CD14-positive monocyte (primary cell): Measurements from ENCODE around the gene CDH4. TPM values are rescaled to one million over a fixed set of nuclear protein-coding genes. Genes with fewer than 3 reads are reported as not detected.

Experiments
- DNase-seq, 3 donors: peaks; one replicate each; pipeline ENCODE4 v3.0.0-alpha.2; 2011 to 2022
- H2AFZ ChIP-seq: 2 replicates; pipeline ENCODE4 v1.6.0; 2012; ENCODE audit warnings: mild to moderate bottlenecking, low read depth, low read length, inconsistent platforms; ENCODE audit not compliant: insufficient read depth, poor library complexity, severe bottlenecking
- H3K27ac ChIP-seq, 2 donors: 1 replicate in 1 of 2; 2 replicates in 1 of 2; pipeline ENCODE4 v1.5.1; 2012 to 2013; ENCODE audit warnings: low read length in 2 of 2, control low read depth in 1 of 2, inconsistent platforms in 1 of 2, low read depth in 1 of 2, mild to moderate bottlenecking in 1 of 2
- H3K27me3 ChIP-seq, 2 donors: one replicate each; pipeline versions ENCODE4 v1.6.0 to v1.6.1; 2011 to 2013; ENCODE audit warnings: low read length in 2 of 2; ENCODE audit not compliant: control insufficient read depth in 2 of 2, insufficient read depth in 2 of 2
- H3K36me3 ChIP-seq, 2 donors: replicated peaks in 1 of 2; 1 replicate in 1 of 2; 2 replicates in 1 of 2; pipeline versions ENCODE4 v1.5.1 to v1.6.1; 2012 to 2013; ENCODE audit warnings: low read length in 2 of 2, control low read depth in 1 of 2, inconsistent platforms in 1 of 2, mild to moderate bottlenecking in 1 of 2; ENCODE audit not compliant: insufficient read depth in 2 of 2, control insufficient read depth in 1 of 2
- H3K4me1 ChIP-seq, 2 donors: 1 replicate in 1 of 2; 2 replicates in 1 of 2; pipeline versions ENCODE4 v1.5.1 to v1.6.1; 2012 to 2013; ENCODE audit warnings: low read length in 2 of 2, control low read depth in 1 of 2, inconsistent platforms in 1 of 2, mild to moderate bottlenecking in 1 of 2, moderate library complexity in 1 of 2; ENCODE audit not compliant: insufficient read depth in 2 of 2, control insufficient read depth in 1 of 2
- H3K4me2 ChIP-seq: replicated peaks from 2 replicates; pipeline ENCODE3; 2012; ENCODE audit warnings: low read length, moderate library complexity, mild to moderate bottlenecking; ENCODE audit not compliant: poor library complexity, severe bottlenecking; ENCODE audit errors: extremely low read depth
- H3K4me3 ChIP-seq, 3 experiments: fragments of 200-600 bp in 1 of 3; sonication (generic) in 1 of 3; replicated peaks in 1 of 3; 1 replicate in 2 of 3; 2 replicates in 1 of 3; pipeline ENCODE4 v1.5.1; 2011 to 2013; ENCODE audit warnings: low read length in 3 of 3, mild to moderate bottlenecking in 3 of 3, control low read depth in 2 of 3, low read depth in 2 of 3, inconsistent platforms in 1 of 3, moderate library complexity in 1 of 3
- H3K79me2 ChIP-seq: 2 replicates; pipeline ENCODE4 v1.6.0; 2012; ENCODE audit warnings: mild to moderate bottlenecking, control low read depth, inconsistent platforms, low read length, moderate library complexity; ENCODE audit not compliant: insufficient read depth
- H3K9ac ChIP-seq: 2 replicates; pipeline ENCODE4 v1.6.0; 2017; ENCODE audit warnings: low read length, mild to moderate bottlenecking; ENCODE audit not compliant: insufficient read depth, poor library complexity, severe bottlenecking
- H3K9me3 ChIP-seq, 2 donors: replicated peaks in 1 of 2; 1 replicate in 1 of 2; 2 replicates in 1 of 2; pipeline versions ENCODE4 v1.5.1 to v1.6.1; 2012 to 2013; ENCODE audit warnings: low read length in 2 of 2, control low read depth in 1 of 2; ENCODE audit not compliant: control insufficient read depth in 1 of 2, insufficient read depth in 1 of 2
- H4K20me1 ChIP-seq: 2 replicates; pipeline ENCODE4 v1.6.0; 2012; ENCODE audit warnings: mild to moderate bottlenecking, low read length, control low read depth, moderate library complexity; ENCODE audit not compliant: insufficient read depth
- H3K27ac Mint-ChIP-seq, 7 donors: one replicate each; pipeline ENCODE4 v1.8.0; 2020; ENCODE audit warnings: mild to moderate bottlenecking in 7 of 7, mixed read lengths in 7 of 7, moderate library complexity in 6 of 7, inconsistent platforms in 2 of 7
- H3K27me3 Mint-ChIP-seq, 3 donors: one replicate each; pipeline ENCODE4 v1.8.0; 2021 to 2022; ENCODE audit warnings: low read depth in 3 of 3, mild to moderate bottlenecking in 3 of 3, mixed read lengths in 3 of 3, moderate library complexity in 3 of 3, inconsistent platforms in 1 of 3
- H3K36me3 Mint-ChIP-seq, 2 donors: one replicate each; pipeline ENCODE4 v1.8.0; 2020; ENCODE audit warnings: mixed read lengths in 2 of 2, inconsistent platforms in 1 of 2, mild to moderate bottlenecking in 1 of 2
- H3K4me1 Mint-ChIP-seq: one replicate; pipeline ENCODE4 v1.8.0; 2020; ENCODE audit warnings: mild to moderate bottlenecking, mixed read lengths
- H3K4me3 Mint-ChIP-seq, 2 donors: one replicate each; pipeline ENCODE4 v1.8.0; 2020; ENCODE audit warnings: mild to moderate bottlenecking in 2 of 2, mixed read lengths in 2 of 2, moderate library complexity in 1 of 2
- H3K9me3 Mint-ChIP-seq, 7 donors: one replicate each; pipeline ENCODE4 v1.8.0; 2020 to 2022; ENCODE audit warnings: mixed read lengths in 7 of 7, mild to moderate bottlenecking in 6 of 7, moderate library complexity in 6 of 7, inconsistent platforms in 2 of 7
- CTCF ChIP-seq: fragments of 200-600 bp; IDR thresholded peaks from one replicate; pipeline ENCODE4 v1.8.0; 2022; ENCODE audit warnings: antibody characterized with exemption, mild to moderate bottlenecking
- WGBS: methylation state at CpG from one replicate; pipeline ENCODE4 v1.1.5; 2013; ENCODE audit warnings: missing lambda C conversion rate; ENCODE audit not compliant: insufficient coverage; 5-methylcytosine and 5-hydroxymethylcytosine counted together
- intact Hi-C, 2 donors: fragments of 100-400 bp; cut with micrococcal nuclease; formaldehyde crosslinking; loops; one replicate each; pipeline versions ENCODE4 v1.15.0 to v1.15.1; 2023
- polyA plus RNA-seq, 3 donors: library from polyadenylated mRNA; depleted of rRNA in 1 of 3; unstranded in 2 of 3; stranded (reverse) in 1 of 3; fragments of 300-500 nt in 2 of 3; fragments of >200 nt in 1 of 3; fragmentation: Illumina TruSeq in 2 of 3; gene quantifications; 1 replicate in 2 of 3; 2 replicates in 1 of 3; pipeline ENCODE4 v1.2.3, GENCODE V29; 2012 to 2021

CDH4 gene
- polyA plus RNA-seq, 3 donors: not detected

GRCh38 chr20:61772828-61773631 is 521.0 kb downstream of the CDH4 start:
- intact Hi-C loops: loop anchor here in 1 of 2 donors (2.0 kb wide), 1 partner anchor 114 kb away; no protein-coding TSS in a partner anchor
- H2AFZ ChIP-seq: no peak overlapping the region
- H3K79me2 ChIP-seq: no peaks in the 10 kb centered on the region
- Mint-ChIP-seq H3K36me3 (no peaks in the 10 kb centered on the region), H3K9me3 (peaks cover 0 to 58% (median 34%) of the 10 kb centered on the region in 7 donors), H3K27ac (no peak overlapping the region), H3K4me3 (no peak overlapping the region), H3K4me1 (no peaks in the 10 kb centered on the region), H3K27me3 (peaks cover 0 to 2% (median 1%) of the 10 kb centered on the region in 3 donors)
- peaks cover 12 to 84% of the 10 kb centered on the region in 2 donors for H3K9me3 ChIP-seq
- H3K9ac ChIP-seq: no peak overlapping the region
- H3K4me2 ChIP-seq: no peak overlapping the region
- H3K4me3 ChIP-seq: no peak overlapping the region
- DNase-seq: no peak
- TF ChIP-seq CTCF: no peak
- H4K20me1 ChIP-seq: no peaks in the 10 kb centered on the region
- no peak overlapping the region for H3K27ac ChIP-seq
- no peaks in the 10 kb centered on the region for H3K4me1 ChIP-seq
- WGBS: 86% methylated on average over 46 of the region's 53 CpGs
- H3K27me3 ChIP-seq: no peaks in the 10 kb centered on the region
- H3K36me3 ChIP-seq: no peaks in the 10 kb centered on the region

GRCh38 chr20:61773926-61774587 is 522.0 kb downstream of the CDH4 start:
- no peak overlapping the region for H2AFZ ChIP-seq
- H4K20me1 ChIP-seq: no peaks in the 10 kb centered on the region
- no peak overlapping the region for H3K4me3 Mint-ChIP-seq
- H3K36me3 ChIP-seq: no peaks in the 10 kb centered on the region
- no peaks in the 10 kb centered on the region for H3K36me3 Mint-ChIP-seq
- H3K4me2 ChIP-seq: no peak overlapping the region
- H3K27me3 ChIP-seq: no peaks in the 10 kb centered on the region
- peaks cover 0 to 62% (median 40%) of the 10 kb centered on the region in 7 donors for H3K9me3 Mint-ChIP-seq
- H3K4me3 ChIP-seq: no peak overlapping the region
- TF ChIP-seq CTCF: no peak
- peaks cover 20 to 86% of the 10 kb centered on the region in 2 donors for H3K9me3 ChIP-seq
- no peaks in the 10 kb centered on the region for H3K4me1 ChIP-seq
- intact Hi-C loops: loop anchor here in 1 of 2 donors (2.0 kb wide), 1 partner anchor 113 kb away; no protein-coding TSS in a partner anchor
- no peak for DNase-seq
- H3K27ac Mint-ChIP-seq: no peak overlapping the region
- H3K27me3 Mint-ChIP-seq: peaks cover 0 to 2% (median 1%) of the 10 kb centered on the region in 3 donors
- WGBS: 80% methylated on average over 8 of the region's 14 CpGs
- H3K27ac ChIP-seq: no peak overlapping the region
- H3K9ac ChIP-seq: no peak overlapping the region
- no peaks in the 10 kb centered on the region for H3K79me2 ChIP-seq
- no peaks in the 10 kb centered on the region for H3K4me1 Mint-ChIP-seq
